ENCODE data around the gene GAS7. TPM values are rescaled to one million over a fixed set of nuclear protein-coding genes. Genes with fewer than 3 reads are reported as not detected.

Gene GAS7
- total RNA-seq: 10 to 100 TPM in 1 of 2 donors, 1 to 10 TPM in 1; 6.3 to 22.9 TPM
- long read RNA-seq, full-length matches to known transcripts: 3 of 5 reads
- long read RNA-seq, partial matches to known transcripts: 0 of 5 reads
- long read RNA-seq, other reads (novel, unspliced or antisense): 2 of 5 reads

DNA sequence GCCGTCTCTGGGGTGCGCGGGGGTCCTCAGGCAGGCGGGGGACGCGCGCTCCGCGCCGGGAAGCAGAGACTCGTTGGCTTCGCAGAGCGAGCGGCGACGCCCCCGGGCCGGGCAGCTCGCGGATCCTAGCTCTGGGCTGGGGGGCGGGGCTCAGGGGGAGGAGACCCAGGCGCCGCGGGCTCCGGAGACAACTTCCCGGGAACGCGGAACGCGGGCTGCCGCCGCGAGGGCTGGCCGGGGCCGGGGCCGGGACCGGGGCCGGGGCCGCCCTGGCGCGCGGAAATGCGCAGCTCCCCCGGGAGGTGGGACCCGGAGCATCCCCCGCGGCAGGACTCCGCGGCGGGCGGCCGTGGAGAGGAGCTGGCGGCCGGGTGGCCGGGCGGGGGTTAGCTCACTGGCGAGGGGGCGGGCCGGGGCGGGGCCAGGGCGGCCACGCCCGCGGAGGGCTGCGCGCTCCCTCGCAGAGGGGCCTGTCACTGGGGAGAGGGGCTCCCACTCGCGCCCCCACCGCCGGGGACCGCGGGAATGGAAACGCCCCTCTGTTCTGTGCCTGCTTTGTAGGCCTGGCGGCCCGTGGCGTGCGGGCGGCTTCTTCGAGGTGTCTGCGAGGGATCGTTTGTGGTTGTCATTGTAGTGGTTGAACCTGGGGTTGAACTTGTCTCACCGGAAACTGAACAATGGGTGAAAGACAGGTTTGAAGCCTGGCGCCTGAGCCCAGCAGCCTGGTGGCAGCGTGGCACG, at the start of gene GAS7:
GAS7 (minus strand) TSS at position 98 of the 741 bp plus-strand sequence.
- intact Hi-C loops (cut with DNase I, micrococcal nuclease): no loop called here
- peak; percentile 38 for ATAC-seq
- DNase-seq: peak; percentile 39 to 51

DNA sequence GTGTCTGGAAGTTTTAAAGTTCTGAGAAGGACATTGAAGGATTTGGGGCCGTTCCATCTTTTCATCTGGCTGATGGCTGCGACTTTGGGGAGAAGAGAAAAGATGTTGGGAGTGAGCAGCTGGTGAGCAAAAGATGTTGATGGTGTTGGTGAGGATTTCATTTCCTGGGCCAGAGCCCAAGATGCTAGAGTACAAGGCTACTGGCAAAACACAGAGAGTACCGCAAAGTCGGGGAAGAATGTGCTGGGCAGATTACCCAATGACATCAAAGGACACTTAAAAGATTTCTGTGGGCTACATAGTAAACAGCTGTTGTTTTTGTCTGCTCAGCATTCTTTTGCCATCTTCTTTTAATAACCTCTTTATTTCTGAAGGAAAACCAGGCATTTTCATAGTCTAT, 49.4 kb upstream of the GAS7 start:
- intact Hi-C loops (cut with DNase I, micrococcal nuclease): no loop called here
- ATAC-seq: no peak
- DNase-seq: no peak

DNA sequence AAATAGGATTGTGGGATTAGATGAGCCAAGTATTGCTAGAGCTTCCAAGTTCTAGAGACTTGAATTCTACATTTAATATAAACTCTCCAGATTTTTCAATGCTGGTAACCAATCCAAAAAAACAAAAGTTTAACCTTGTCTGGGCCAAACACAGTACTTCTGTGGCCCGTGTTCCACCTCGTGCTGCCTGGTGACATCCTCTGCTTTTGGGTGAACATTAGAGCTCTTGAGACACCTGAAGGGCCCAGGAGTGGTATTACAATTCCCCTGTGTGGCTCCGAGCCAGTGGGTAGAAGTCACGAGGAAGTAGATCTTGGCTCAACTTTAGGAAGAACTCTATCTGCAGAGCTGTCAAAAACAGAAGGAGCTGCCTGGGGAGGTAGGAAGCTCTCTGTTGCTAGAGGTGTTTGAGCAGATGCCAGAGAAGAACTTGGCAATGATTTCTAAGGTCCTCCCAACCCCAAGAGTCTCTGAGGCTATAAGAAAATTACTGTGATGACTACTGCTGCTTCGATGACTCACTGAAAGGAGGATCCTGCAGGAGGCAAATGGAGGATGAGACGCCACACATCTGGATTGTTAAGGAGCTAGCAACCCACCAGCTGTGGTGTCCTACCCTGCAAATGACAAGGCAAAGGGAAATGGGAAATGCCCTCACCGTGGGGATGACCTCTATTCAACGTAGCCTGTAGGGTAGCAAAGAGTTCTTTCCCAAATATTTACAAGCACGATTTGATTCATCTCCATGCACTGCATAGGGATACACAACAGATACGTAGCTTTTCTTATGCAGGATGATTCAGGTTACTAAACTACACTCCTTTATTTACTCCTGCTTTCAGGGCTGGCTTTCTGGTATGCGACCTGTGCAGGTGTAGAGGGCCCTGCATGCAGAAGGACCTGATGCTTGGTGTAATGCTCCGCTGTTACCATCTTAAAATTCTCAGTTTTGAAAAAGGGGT, 45.8 kb upstream of the GAS7 start:
- ATAC-seq (no peak), DNase-seq (no peak)
- intact Hi-C loops (cut with DNase I, micrococcal nuclease): no loop called here

DNA sequence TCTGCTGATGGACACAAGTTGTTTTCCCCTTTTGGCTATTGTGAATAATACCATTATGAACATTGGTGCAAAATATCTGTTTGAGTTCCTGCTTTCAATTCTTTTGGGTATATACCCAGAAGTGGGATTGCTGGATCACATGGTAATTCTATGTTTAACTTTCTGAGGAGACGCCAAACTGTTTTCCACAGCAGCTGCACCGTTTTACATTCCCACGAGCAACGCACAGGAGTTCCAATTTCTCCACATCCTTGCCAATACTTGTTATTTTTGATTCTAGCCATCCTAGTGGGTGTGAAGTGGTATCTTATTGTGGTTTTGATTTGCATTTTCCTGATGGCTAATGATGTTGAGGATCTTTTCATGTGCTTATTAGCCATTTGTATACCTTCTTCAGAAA, 43.4 kb upstream of the GAS7 start:
- no peak for DNase-seq
- no peak for ATAC-seq
- intact Hi-C loops (cut with DNase I, micrococcal nuclease): no loop called here

DNA sequence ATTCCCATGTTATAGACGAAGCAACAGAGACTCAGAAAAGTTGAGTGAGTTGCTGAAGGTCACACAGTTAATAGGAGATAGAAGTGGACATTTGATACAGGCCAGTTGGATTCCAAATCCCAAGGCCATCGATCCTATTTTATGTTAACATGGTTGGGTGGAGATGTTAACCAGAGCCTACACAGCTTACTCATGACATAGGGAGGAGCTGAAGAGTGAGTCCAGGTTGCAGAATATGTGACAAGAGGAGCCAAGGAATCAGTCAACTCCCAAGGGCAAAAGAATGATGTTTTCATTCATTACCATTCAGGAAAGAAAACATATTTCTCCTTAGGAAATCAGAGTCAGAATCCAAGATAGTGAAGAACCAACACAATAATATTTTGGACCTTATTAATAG, 40.3 kb upstream of the GAS7 start:
- DNase-seq (no peak), ATAC-seq (no peak)
- intact Hi-C loops (cut with DNase I, micrococcal nuclease): loop anchor here in 1 of 2 donors (10.0 kb wide), 1 partner anchor 284 kb away; no protein-coding TSS in a partner anchor

DNA sequence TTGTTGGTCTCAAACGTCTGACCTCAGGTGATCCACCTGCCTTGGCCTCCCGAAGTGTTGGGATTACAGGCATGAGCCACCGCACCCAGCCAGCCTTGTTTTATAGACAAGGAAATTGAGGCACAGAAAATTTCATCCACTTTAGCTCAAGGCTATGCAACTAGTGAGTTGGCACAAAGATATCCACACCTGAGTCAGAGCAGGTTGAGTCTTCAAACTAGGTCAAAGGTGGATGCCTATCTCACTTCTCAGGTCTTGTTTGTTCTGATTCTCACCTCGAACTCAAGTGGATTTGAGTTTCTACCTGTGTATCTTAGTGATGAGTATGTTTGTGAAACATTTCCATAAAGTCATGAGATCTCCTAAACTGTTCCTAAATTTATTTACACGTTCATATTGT, 35.6 kb upstream of the GAS7 start:
- intact Hi-C loops (cut with DNase I, micrococcal nuclease): loop anchor here in 1 of 2 donors (10.0 kb wide), 1 partner anchor 279 kb away; no protein-coding TSS in a partner anchor
- DNase-seq (no peak), ATAC-seq (no peak)

DNA sequence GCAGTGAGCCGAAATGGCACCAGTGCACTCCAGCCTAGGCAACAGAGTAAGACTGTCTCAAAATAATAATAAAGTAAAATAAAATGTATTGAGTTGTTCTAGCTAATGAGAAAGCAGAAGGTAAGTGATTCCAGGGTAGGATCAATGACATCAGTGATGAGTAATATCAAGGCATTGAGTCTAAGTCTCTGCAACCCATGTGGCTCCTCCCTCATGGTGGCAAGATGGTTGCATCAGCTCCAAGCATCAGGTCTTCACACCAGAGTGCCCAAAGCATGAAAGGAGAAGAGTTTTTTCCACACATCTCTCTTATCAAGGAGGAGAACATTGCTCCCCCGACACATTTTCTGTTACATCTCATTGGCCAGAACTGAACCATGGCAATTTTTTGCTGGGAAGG, 34.8 kb upstream of the GAS7 start:
- DNase-seq (no peak), ATAC-seq (no peak)
- intact Hi-C loops (cut with DNase I, micrococcal nuclease): loop anchor here in 1 of 2 donors (10.0 kb wide), 1 partner anchor 278 kb away; no protein-coding TSS in a partner anchor

DNA sequence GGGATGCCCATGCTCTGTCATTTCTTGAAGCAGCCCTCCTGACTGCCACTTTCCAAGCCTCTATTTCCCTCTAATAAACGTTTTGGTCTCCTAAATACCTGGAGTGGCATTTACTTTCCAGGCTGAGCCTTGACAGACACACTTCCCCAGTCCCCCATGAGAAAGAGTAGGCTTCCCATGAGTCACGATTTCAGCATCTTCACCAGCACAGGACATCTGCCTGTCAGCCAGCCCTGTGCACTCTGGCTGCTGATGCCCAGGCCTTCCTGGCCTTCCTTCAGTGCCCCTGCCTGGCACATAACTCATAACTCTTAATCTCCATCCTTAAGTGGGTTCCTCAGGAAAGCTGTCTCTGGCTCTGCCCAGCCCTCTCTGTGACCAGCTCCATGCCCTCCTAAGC, 30.8 kb upstream of the GAS7 start:
- intact Hi-C loops (cut with DNase I, micrococcal nuclease): no loop called here
- DNase-seq (no peak), ATAC-seq (no peak)

DNA sequence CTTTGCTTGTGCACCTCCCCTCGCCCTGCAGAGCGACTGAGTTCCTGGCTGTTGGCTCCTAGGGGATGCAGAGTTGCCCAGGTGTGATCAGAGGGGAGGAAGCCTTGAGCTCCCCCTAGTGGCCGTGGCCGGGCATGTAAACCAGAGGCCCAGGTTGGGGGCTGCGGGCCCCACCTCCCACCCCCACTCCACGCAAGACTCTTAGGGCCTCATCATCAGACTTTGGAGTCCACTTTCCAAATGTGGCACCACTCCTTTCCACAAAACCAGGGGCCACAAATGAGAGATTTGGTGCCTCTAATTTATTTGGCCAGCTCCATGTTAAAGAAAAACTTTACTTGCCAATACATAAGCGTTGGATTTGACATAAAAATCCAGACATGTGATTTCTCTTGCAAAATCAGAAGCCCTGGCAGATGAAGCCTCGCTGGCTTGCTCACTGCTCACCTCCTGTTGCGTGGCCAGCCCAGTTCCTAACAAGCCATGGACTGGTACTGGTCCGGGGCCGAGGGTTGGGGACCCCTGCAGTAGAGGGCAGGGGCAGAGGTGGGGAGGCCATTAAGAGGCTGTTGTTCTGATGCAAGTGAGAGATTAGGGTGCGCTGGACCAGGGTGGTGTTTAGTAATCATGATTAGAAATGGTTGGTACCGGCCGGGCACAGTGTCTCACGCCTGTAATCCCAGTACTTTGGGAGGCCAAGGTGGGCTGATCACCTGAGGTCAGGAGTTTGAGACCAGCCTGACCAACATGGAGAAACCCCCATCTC, 28.7 kb upstream of the GAS7 start:
- ATAC-seq (peak; percentile 41), DNase-seq (peak in 1 of 2 donors; percentile 61)
- intact Hi-C loops (cut with DNase I, micrococcal nuclease): no loop called here

DNA sequence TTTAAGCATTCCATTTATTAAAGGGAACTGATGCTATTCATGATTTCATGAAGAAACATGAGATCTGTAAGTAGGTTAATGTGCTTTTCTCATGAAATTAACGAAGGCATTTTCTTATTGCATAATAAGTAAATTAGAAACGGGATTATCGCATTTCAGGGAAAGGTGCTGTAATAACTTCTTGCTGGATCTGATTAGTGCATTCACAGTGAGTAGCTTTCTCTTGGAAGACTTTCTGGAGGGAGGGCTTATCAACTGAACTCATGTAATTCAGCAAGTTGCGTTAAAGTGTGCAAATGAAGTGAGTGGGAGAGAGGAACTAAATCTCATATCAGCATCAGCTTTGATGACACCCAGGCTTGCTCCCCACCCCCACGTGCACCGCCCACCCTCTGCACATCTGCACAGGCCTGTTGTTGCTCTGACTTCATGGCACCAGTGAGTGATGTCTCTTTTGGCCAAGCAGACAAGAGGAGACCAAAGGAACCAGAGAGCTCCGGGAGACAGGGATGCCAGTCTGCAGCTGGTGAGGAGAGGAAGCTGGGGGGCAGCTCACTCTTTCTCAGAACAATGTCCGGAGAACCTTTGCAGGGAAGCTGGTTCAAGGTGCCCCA, 26.3 kb upstream of the GAS7 start:
- ATAC-seq: no peak
- DNase-seq: no peak
- intact Hi-C loops (cut with DNase I, micrococcal nuclease): no loop called here

DNA sequence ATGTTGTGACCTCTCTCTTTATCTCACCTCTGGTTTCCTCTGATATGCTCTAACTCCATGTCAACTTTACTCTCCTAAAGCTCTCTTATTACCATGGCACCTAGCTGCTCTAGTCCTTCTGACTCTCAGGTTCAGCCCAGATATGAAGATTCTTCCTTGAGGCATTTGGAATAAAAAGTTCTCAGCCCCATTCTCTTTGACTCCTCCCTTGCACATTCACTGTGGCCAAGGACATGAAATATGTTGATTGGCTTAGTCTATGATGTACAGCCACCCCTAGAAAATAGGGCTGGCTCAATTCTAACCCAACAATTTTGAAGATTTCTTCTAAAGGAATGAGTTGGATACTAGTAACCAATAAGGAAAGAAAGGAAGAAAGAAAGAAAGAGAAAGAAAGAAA, 20.8 kb upstream of the GAS7 start:
- ATAC-seq (no peak), DNase-seq (no peak)
- intact Hi-C loops (cut with DNase I, micrococcal nuclease): no loop called here

DNA sequence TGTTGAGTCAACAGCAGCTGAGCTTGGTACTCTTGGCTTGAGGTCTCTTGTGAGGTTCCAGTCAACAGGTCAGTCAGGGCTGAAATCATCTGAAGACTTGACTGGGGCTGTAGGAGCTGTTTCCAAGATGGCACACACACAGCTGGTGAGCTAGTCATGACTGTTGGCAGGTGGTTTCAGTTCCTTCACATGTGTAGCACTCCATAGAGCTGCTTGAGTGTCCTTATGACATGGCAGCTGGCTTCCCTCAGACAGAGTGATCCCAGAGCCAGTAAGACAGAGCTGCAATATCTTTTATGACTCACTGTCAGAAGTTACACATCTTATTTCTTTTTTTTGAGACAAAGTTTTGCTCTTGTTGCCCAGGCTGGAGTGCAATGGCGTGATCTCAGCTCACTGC, 19.5 kb upstream of the GAS7 start:
- DNase-seq: no peak
- ATAC-seq: no peak
- intact Hi-C loops (cut with DNase I, micrococcal nuclease): no loop called here

DNA sequence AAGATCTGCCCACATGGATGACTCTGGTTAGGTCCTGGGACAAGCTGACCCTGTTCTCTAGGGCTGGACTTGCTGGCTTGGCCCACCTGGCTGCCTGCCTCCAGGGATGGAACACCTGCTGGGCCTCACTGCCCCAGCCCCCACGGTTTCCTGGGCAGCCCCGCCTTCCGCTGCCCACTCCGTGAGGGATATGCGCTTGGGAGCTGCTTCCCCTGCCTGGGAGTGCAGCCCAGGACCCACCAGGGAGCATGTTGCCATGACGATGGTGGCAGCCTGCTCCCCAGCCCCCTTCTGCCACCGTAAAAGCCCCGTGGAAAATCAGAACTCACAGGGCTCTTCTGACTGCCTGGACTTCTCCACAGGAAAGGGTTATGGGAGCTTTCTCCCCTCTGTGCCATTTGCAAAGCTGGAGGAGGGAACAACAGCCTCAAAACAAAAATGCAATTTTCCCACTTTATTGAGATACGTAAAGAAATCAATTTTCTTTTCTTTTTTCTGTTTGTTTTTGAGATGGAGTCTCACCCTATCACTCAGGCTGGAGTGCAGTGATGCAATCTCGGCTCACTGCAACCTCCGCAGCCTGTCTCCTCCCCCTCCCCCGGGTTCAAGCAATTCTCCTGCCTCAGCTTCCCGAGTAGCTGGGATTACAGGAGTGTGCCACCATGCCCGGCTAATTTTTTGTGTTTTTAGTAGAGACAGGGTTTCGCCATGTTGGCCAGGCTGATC, 18.0 kb upstream of the GAS7 start:
- DNase-seq: no peak
- no peak for ATAC-seq
- intact Hi-C loops (cut with DNase I, micrococcal nuclease): no loop called here

DNA sequence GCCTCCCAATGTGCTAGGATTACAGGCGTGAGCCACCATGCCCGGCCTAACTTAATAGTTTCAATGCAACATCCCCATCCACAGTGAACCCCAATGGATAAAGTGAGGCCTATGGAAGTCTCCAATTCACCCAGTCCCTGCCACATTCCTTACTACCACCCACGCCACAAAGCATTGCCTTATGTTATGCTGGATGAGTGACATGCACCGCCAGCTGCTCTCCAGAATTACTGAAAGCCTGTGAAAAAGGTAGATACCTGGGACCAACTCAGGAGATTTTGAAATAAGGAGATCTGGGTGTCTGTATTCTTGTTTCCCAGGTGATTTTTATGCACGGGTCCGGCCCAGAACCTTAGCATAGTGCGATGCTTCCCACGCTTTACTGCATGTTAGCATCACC, 16.9 kb upstream of the GAS7 start:
- intact Hi-C loops (cut with DNase I, micrococcal nuclease): no loop called here
- DNase-seq: no peak
- ATAC-seq: no peak

DNA sequence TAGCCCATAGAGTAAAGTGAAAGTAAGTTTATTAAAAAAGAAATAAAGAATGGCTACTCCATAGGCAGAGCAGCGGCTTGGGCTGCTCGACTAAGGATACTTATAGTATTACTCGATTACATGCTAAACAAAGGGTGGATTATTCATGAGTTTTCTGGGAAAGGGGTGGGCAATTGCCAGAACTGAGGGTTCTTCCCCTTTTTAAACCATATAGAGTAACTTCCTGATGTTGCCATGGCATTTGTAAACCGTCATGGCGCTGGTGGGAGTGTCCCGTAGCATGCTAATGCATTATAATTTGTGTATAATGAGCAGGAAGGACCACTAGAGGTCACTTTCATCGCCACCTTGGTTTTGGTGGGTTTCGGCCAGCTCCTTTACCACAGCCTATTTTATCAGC, 13.3 kb upstream of the GAS7 start:
- DNase-seq (no peak), ATAC-seq (no peak)
- intact Hi-C loops (cut with DNase I, micrococcal nuclease): no loop called here

DNA sequence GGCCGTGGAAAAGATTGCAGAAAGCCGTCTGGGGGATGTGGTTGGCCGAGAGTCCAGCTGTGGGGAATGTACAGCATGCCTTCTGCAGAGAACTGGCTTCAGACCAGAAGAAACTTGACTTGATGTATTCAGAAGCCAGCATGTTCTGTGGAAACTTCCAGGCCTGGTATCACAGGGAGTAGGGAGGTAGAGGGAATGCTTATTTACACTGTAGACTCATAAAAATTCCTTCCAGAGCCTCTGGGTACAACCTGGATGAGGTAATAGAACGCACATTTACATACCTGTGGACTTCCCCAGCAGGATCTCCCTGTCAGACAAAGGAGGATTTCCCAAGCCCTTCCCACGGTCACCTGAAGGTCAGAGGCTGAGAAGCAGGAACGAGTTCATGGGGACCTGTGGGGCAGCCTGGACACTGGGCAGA, 11.8 kb upstream of the GAS7 start:
- DNase-seq: peak in 1 of 2 donors; percentile 50
- intact Hi-C loops (cut with DNase I, micrococcal nuclease): no loop called here
- peak; percentile 100 for ATAC-seq

DNA sequence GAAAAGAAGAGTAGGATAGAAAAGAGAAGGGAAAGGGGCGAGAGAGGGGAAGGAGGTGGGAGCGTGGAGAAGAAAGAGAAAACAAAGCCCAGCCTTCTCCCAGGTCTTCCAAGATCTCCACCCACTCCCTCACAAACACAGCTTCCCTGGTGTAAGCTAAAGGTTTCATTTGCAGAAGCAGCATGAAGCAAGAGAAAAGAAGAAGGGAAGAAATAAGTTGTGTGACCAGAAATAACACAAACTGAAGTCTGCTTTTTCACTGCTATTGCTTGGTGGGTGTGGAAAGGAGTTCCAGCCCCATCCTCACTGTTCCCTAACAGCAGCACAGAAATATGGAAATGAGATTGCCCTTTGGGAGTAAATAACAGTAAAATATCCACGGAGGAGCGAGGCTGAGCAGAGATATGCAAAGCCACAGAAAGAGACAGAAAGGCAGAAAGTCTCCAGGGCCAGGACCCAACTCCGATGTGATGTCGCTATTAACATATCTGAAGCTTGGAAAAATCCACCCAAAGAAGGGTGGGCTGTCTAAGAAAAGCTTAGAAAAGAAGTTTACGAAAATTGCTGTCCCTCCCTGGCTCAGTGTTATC, 10.3 kb upstream of the GAS7 start:
- DNase-seq: no peak
- no peak for ATAC-seq
- intact Hi-C loops (cut with DNase I, micrococcal nuclease): no loop called here

DNA sequence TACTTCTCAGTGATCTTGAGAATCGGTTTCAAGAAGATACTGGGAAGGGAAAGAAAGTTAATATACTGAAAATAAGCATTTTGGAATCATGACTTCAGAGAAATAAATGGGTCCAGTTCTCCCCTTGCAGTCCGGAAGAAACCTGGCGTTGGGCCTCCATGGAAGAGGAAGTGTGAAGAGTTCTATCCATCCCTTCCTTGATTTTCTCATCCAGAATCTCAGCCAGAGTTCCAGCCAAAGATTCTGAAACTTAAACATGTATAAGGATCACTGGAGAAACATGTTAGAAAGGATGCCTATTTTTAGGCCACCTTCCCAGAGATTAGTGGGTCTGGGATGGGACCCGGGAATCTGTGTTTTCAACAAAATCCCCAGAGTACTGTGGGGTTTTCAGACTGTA, 8.7 kb upstream of the GAS7 start:
- ATAC-seq (no peak), DNase-seq (no peak)
- intact Hi-C loops (cut with DNase I, micrococcal nuclease): no loop called here
